NCI-H524 treated with DMSO at 0.1 percent for 48 hours (cell line): ENCODE measurements around the gene UPP2.

Source experiments
- DNase-seq: peaks from one replicate; lab custom pipeline; 2025; lab: John Stamatoyannopoulos, UW

The UPP2 gene

DNA sequence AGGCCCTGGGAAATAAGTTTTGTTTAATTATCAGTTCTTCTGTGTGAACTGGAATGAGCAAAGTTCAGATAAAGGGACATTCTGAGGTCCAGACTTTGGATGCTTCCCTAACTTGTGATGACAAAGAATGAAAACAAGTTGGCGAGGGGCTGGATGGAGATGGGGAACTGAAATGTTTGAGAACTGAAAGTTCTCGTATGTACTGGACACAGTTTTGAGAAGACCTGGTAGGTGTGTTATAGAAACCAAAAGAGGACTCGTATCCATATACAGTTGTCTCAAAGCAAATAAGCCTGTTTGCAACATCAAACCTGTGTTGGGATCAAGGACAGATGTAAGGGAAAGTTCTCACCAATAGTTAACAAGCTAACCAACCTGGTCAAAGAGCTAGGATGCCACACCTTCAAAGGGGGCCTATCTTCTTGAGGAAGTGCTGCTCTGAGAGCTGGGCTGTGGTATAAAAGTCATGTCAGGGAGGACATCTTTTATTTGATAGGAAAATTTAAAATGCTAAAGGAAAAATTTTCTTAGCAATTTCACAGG, at the start of gene UPP2:
Gene UPP2, plus strand, starts transcription at position 493 of the 543 bp plus-strand sequence. CDS start 188 bp downstream, outside the sequence.
- DNase-seq: no peak

DNA sequence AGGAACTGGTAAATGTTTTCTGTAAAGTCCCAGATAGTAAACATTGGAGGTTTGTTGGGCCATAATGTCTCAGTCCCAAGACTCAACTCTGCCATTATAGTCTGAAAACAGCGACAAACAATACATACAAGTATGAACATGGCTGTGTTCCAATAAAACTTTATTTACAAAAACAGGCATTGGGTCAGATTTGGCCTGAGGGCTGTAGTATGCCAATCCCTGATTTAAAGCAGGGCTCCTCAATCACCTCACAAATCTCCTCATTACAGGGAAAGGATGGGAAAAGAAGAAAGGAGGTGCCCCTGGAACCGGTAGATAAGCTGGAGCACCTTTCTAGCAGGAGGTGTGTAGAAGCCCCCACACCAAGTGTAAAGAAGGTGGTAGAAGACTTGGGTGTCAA, 48.9 kb upstream of the UPP2 start:
- no peak for DNase-seq

DNA sequence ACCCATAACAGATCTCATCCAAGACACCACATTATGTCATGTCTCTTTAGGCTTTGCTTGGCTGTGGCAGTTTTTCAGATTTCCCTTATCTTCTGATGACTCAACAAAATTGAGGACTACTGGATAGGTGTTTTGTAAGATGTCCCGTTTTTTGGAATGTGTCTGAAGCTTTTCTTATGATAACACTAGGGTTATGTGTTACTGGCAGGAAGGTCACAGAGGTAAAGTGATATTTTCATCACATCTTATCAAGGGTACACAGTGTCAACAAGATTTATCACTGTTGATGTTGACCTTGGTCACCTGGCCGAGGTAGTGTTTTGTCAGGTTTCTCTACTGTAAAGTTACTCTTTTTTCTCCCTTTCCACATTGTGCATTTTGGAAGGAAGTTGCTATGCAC, 44.8 kb upstream of the UPP2 start:
- no peak for DNase-seq

DNA sequence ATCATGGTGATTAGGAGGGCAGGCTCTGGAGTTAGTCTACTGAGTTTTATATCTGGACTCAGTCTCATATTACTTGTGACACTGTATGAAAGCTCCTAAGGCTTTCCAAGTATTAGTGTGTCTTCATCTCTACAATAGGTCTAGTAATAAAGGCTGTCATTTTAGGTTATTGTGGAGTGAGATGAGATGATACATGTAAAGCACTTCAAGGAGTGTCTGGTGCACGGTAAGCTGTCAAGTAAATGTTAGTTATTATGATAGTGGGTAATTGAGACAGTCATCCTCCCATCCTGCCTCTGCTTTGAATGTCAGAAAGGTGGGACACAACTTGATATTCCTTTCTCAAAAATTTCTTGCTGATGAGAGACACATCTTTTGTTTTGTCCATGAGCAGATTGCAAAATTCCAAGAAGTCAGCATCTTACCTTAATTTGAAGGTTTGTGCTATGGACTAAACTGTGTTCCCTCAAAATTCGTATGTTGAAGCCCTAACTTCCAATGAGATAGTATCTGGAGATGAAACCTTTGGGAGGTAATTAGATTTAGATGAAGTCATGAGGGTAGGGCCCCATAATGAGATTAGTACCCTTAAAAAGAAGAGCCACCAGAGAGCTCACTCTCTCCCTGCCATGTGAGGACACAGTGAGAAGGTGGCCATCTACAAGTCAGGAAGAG, 41.4 kb upstream of the UPP2 start:
- no peak for DNase-seq

DNA sequence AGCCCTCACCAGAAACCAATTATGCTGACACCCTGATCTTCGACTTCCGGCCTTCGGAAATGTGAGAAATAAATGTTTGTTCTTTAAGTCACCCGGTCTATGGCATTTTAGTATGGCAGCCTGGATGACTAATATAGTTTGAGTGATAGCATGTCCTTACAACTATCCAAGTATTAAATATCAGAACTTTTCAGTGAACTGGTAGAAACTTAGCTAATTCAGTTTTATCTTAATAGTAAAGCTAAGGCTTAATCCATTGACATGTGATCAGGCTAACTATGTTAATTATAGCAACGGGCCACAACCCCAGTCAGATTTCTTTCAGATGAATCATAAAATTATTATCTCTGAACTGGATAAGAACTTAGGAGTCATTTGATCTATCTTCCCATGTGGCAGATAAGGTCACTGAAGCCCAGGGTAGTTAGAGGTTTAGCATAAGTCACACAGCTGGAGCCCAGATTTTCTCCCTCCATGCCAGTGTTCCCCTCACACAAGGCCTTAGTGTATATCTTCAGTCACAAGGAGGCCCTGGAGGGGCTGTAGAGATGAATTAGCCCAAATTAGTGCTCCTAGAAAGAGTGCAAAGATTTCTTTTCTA, 40.7 kb upstream of the UPP2 start:
- DNase-seq: no peak

DNA sequence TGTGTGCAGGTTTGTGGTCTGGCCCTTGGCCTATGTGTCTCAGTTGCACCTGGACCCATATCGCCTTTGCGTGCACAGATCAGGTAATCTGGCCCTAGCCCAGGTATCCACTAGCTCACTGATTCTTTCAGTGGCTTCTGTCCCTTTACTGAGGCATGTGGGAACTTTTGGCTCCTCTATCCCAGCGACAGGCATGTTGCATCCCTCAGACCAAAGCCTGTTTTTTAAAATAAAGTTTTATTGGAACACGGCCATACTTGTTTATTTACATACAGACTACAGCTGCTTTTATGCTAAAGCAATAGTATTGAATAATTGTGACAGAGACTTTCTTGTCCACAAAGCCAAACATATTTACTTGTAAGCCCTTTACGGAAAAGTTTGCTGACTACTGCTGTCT, 39.9 kb upstream of the UPP2 start:
- no peak for DNase-seq

DNA sequence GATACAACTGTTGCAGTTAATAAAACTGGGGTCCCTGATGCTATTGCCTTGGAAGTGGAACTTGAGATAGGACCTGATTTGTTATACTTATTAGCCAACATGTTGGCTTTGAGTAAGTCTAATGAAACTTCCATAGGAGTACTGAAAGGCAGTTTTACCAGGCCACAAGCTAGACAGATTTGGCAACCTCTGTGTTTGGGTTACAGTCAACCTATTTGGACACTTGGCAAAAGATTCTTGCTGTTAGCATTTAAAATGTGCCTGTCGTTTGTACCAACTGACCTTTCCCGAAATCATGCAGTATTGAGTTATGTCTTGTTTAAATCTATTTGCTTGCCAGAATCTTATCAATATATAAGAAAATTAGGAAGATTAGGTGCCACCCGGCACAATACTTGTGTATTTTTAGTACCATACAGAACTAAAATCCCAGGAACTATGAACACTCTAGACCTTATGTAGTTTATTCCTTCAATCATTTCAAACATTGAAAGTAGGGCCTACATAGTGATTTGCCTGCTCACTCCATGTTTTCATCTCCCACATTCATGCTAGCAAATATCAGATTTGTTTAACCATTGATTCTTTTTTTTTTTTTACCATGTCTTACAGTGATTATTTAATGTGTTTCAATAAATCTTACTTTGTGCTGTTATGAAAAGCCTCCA, 35.5 kb upstream of the UPP2 start:
- no peak for DNase-seq

DNA sequence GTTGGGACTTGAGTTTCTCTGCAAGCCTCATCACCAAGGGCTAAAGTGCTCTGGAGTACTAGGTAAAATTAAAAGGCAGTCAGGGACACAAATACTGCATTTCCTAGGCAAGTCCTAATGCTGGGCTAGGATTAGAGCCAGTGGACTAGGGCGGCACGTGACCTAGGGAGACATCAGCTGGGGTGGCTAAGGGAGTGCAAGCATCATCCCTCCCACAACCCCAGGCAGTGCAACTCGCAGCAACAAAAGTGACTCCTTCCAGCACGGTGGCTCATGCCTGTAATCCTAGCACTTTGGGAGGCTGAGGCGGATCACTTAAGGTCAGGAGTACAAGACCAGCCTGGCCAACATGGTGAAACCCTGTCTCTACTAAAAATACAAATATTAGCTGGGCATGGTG, 30.7 kb upstream of the UPP2 start:
- DNase-seq: no peak

DNA sequence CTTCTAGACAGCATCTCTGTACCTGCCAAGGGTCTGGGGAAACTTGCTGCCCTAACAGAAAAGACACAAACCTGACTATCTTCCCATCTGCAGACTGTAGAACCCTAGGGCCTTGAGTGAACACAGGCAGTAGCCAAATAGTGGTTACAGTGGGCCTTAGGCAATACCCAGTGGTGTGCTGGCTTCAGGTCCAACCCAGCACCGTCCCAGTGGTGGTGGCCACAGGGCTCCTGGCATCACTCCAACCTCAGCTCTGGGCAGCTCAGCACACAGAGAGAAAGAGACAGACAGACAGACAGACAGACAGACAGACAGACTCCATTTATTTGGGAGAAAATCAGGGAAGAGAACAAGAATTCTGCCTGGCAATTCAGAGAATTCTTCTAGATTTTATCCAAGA, 29.3 kb upstream of the UPP2 start:
- no peak for DNase-seq

DNA sequence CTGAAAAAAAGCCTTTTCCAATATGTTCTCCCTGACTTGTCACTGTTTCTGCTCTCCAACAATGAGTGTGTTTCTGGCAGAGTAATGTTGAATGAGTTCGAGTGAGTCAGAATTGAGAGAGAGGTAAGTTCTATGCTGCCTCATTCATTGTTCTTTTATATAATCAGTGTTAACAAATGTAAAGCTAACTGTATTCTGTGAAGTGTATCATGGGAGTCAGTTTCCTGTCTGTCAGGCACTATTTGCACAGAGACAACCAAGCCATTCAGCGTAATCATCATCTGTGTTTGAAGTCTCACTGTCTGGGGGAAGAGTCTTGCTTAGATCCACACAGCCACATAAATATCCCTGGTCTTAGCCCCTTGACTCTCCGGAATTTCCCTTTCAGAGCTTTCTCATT, 22.0 kb upstream of the UPP2 start:
- no peak for DNase-seq

DNA sequence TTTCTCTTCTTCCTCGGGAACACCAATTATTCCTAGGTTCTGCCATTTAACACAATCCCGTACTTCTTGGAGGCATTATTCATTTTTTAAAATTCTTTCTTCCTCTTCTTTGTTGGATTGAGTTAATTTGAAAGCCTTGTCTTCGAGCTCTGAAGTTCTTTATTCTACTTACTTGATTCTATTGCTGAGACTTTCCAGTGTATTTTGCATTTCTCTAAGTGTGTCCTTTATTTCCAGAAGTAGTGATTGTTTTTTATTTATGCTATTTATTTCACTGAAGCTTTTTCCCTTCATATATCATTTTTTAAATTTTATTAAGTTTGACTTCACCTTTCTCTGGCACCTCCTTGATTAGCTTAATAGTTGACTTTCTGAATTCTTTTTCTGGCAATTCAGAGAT, 13.6 kb upstream of the UPP2 start:
- no peak for DNase-seq

DNA sequence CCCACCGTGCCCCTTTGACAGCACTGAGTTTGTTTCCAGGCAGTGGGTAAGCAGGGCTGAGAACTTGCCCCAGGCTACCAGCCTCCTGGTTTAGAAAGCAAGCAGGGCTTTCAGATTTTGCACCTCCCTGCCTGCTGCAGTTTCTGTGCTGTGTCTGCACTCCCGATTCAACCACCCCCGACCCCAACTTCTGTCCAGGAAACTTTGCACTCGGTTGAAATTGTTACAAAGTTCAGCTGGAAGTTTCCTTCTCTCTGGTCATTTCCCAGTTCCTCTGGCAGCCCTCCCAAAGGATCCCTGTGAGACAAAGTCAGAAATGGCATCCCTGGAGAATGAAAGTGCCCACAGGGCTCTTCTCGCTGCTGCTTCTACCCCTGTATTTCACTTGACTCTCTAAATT, 12.4 kb upstream of the UPP2 start:
- DNase-seq: no peak

DNA sequence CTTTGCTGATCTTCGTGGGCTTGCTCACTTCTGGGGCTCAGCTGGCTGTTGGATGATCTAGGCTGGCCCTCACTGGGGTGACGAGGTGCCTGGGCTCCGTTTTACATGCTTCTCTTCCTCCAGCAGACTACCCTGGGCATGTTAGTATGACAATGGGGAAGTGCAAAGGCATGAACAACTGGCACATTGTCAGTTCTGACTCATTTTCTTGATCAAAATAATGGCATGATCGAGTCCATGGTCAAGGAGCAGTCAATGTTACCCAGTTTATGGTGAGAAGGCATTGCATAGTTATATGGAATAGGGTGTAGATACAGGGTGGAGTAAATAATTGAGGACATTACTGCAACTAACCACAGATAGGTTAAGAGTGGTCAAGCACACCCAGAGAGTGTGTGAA, 10.0 kb upstream of the UPP2 start:
- DNase-seq: no peak

DNA sequence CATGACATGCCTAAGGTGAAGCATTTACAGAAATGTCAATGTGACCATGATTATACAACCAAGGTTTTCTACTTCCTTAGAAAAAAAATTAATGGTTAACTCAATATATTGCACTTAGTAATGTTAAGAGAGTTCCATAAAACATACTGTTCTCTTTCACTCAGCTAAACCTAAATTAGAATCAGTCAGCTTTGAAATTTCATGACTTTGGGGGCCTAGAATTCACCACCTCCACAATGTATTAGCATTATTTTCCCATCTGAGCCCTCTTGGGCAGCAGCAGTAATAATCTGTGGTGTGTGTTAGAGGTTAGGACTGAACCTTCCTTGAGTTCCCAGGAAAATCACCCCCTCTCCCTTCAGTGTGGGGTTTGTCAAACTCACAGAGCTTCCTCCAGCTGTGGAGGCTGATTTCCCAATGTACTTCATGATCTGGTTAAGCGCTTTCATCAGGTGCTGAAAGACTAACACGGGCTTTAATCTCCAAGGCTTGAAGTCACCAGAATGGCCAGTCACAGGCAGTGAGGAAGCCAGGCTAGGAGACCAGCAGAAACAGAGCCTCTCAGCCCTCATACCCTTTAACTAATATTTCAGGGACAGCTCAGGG, 7.1 kb upstream of the UPP2 start:
- no peak for DNase-seq

DNA sequence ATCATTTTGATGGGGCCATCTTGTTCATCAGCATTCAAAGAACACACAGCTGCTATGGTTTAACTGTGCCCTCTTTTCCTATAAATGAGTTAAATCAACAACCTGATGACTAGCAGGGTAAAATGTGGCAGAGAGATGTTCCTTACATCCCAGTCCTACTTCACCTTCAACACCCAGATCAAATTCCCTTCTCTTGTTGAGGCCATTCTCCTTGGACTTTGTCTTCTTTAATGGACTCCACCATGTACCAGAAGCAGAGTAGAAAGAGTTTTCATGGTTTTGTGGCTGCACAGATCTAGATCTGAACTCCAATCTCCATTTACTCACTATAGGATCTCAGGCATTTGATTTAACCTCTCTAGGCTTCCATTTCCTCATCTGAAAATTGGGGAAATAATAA, 6.4 kb upstream of the UPP2 start:
- DNase-seq: no peak

DNA sequence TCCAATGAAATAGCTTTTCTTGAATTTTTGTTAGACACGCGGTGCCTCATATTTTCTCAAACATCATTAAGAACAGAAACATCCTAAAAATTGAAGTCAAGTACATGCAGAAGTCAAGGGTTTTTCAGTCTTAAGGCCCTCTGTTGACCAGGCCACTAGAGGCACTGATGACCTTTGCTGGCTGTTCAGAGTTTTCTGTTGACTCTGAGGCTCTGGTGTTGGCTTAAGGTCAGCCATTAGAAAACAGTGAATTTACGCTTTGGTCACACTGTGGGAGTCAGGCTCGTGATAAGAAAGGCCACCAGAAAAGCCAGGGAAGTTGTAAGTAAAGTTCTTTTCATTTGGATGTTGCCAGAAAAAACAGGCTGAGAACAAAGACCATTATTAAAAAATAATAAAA, 5.8 kb upstream of the UPP2 start:
- DNase-seq: no peak

DNA sequence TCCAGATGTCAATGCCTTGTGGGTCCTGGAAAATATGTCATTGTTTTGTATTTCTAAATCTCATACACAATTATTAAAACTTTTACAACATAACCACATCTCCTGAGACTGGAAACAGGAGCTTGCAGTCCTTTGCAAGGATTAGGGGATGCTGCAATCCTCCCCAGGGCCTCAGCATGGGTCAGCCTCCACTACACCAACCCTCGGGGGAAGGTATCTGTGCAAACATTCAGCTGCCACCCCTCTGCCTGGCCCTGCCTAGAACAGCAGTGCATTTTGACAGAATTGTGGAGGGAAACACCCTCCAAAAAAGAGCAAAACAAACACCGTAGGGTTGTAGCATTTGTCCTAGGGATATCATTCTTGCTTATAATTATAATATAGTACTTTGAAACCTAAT, 4.2 kb upstream of the UPP2 start:
- DNase-seq: no peak

DNA sequence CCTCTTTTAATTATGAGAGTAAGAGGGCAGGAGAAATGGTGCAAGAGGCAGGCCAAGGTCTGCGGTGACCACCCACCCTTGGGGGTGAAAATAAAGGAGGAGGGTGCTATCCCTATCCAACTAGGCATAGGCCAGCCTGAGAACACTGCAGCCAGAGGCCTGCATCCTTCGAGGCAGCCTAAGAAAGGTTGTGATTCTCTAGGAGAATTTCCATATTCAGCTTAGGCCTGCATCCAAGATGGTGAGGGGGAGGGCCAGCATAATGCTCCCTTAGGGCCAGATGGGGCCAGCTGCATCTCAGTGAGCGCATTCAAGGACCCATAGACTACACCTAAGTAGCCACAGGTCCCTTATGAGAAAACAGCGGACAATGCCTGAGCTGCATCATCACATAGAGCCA, 3.5 kb upstream of the UPP2 start:
- DNase-seq: no peak

DNA sequence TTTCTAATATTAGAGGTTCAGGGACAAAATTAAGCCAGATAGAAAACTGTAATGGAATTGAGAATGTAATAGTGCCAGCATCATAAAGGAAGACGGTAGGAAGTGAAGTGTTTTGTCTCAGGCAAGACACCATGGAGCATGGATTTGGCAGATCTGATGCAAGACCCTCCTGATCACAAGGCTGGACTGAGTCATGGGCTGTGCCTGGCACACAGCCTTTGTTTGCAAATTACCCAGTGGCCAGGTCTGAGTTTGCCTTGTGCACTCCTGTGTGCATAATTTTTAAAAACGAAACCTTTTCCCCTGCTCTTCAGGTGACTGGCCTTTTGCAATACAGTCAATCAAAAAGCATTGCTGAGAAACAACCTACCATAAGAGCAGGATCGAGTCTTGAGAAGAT, 2.0 kb upstream of the UPP2 start:
- no peak for DNase-seq

DNA sequence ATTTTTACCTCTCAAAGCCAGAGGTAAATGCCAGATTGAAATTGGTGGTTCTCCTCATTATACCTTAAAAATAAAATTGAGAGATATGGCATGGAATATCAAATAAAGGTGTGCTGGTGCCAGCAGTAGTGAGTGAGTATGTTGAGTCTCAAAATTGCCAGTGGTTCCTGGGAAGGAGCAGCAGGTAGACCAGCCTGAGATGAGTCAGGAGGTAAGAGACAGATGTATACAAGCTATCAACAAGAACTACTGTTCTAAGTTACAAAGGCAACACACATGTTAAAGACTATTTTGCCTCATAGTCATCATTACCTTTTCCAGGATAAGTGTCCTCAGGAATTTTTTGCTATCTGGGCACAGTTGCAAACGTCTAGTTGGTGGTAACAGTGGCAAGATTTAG, 1.3 kb upstream of the UPP2 start:
- no peak for DNase-seq

DNA sequence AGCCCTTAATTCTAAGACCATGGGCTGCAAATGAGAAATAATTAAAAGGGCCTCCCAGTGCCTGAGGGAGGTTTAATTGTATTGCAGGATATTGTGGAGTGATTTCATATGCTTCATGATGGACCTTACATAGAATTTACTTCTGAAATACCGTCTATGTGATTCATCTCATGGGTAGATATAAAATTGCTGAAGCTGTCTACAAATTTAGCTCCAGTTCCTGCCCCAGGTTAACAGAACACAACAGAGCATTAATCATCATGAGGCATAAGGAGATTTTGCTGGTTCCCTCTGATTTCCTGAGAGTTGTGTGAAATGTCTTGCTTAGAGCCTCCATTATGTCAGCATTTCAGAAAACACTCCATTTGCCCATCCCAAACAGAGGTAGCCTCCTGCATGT, 770 bp downstream of the UPP2 start:
- DNase-seq: no peak

DNA sequence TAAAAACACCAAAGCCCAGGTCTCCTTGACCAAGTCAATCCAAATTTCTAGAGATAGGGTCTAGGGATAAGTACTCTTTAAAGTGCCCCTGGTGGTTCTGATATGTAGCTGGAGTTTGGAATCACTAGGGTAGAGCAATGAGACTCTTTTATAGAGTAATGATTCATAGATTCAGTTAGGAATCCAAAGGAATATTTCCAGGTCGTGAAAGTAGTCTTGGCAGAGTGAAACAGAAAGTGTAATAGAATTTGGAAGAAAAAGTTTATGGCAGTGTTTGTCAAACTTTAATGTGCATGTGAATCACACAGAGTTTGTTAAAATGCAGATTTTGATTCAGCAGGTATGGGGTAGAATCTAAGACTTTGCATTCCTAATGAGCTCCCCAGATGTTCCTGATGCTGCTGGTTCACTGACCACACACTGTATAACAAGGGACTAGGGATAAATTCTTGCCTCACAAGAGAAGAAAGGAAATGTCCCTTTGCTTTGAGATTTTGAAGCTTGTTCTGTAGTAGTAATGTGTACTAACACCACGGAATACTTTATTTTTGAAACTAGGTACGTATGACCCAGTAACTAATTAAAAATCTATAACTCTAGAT, 1.8 kb downstream of the UPP2 start:
- DNase-seq: no peak

DNA sequence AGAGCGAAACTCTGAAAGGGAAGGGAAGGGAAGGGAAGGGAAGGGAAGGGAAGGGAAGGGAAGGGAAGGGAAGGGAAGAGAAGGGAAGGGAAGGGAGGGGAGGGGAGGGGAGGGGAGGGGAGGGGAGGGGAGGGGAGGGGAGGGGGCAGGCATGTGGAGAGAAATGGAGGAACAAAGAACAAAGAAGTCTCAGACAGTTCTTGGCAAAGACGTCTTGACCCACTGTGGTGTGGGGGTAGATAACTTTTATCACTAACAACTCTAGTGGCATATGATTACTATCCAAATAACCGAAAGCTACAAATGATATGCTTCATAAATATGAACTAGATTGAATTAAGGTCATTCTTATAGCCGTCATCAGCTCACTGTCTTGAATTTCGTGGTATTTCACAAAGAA, 3.2 kb downstream of the UPP2 start:
- DNase-seq: no peak
